Vagina (tissue), 2 donors: ENCODE results near the gene ATP2B2.

Experiments
- CTCF ChIP-seq, 3 experiments: fragments of 450-650 bp in 2 of 3; fragments of 200-600 bp in 1 of 3; sonication (generic) in 1 of 3; IDR thresholded peaks; one replicate each; pipeline ENCODE4 v1.5.1; 2017 to 2019; ENCODE audit warnings: antibody characterized with exemption in 3 of 3, mild to moderate bottlenecking in 2 of 3, moderate library complexity in 2 of 3
- POLR2A ChIP-seq, 2 donors: fragments of 450-650 bp; IDR thresholded peaks; one replicate each; pipeline ENCODE4 v1.6.1; 2017; ENCODE audit warnings: antibody characterized with exemption in 2 of 2, mild to moderate bottlenecking in 2 of 2, moderate library complexity in 2 of 2
- POLR2AphosphoS5 ChIP-seq, 2 donors: sonication (generic); formaldehyde crosslinking; IDR thresholded peaks; one replicate each; pipeline ENCODE4 v1.9.0; 2017; ENCODE audit warnings: antibody characterized with exemption in 2 of 2, mild to moderate bottlenecking in 2 of 2, low read depth in 1 of 2; ENCODE audit not compliant: insufficient read depth in 1 of 2

GRCh38 chr3:10359761-10360161, 145.6 kb downstream of the ATP2B2 start:
- TF ChIP-seq CTCF (IDR thresholded peaks at IDR 0.05) (no peak), POLR2A (IDR thresholded peaks at IDR 0.05) (no peak), POLR2AphosphoS5 (IDR thresholded peaks at IDR 0.05; ENCODE audit: insufficient read depth in 1 of 2, low read depth in 1 of 2) (no peak)
